ENCODE results near the gene BDH2.

BDH2 gene

DNA sequence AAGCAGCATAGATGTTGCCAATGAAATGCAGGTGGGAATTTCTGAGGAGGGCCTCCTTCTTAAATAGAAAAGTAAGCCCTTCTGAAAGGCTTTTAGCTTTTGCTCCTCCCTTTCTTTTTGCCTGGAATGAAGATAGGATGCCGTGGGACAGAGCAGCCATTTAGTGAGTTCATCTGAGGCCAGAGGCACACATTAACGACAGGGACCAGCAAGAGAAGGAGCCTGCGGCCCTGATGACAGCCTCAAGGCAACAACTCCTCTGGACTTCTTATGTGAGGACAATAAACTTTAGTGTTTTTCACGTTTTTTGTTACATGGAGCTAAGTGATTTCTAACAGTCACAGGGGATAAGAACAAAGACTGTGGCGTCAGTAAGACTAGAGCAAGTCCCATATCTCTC, 1.1 kb upstream of the BDH2 start:
- Histone ChIP-seq H3K36me3 (no peaks in the 10 kb centered on the region), H3K4me3 (ENCODE audit: low read depth, low read length) (no peak overlapping the region), H3K4me1 (no peaks in the 10 kb centered on the region), H3K9me3 (no peaks in the 10 kb centered on the region), H3K27me3 (no peaks in the 10 kb centered on the region)
- DNase-seq = no peak
- TF ChIP-seq, protein P1, sequence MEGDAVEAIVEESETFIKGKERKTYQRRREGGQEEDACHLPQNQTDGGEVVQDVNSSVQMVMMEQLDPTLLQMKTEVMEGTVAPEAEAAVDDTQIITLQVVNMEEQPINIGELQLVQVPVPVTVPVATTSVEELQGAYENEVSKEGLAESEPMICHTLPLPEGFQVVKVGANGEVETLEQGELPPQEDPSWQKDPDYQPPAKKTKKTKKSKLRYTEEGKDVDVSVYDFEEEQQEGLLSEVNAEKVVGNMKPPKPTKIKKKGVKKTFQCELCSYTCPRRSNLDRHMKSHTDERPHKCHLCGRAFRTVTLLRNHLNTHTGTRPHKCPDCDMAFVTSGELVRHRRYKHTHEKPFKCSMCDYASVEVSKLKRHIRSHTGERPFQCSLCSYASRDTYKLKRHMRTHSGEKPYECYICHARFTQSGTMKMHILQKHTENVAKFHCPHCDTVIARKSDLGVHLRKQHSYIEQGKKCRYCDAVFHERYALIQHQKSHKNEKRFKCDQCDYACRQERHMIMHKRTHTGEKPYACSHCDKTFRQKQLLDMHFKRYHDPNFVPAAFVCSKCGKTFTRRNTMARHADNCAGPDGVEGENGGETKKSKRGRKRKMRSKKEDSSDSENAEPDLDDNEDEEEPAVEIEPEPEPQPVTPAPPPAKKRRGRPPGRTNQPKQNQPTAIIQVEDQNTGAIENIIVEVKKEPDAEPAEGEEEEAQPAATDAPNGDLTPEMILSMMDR (IDR thresholded peaks at IDR 0.05; ENCODE audit: low read depth, low read length) = no peak

DNA sequence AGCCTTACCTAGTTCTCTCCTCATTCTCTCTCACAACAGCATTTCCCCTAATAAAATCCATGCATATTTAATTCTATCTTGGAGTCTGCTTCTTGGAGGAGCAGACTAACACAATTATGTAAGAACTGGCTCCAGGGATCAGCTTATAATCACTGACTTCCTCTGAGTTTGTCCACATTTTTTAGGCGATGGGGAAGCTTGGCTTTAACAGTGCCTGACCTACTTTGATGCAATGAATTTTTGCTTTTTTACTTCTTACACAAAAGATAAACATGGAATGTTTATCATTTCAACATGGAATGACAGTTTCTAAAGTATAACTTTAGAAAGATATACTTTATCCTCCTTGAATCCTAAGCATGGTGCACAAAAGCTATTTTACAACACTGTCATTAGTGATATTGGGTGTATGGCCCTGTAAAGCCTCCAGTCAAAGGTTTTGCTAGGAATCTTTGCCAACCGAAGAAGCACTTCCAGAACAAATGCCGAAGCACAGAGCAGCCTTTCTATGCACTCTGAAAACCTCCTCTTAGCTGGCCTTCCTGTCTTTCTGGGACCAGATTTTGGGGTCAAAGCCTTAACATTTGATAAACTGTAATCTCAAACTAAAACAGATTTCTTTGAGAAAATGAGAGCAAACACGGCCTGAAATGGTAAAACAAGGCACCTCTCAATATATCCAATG, 736 bp downstream of the BDH2 start:
- Histone ChIP-seq H3K36me3 (no peaks in the 10 kb centered on the region), H3K27me3 (no peaks in the 10 kb centered on the region), H3K9me3 (no peaks in the 10 kb centered on the region), H3K4me3 (ENCODE audit: low read depth, low read length) (peak overlapping the region; percentile 60), H3K4me1 (no peaks in the 10 kb centered on the region)
- DNase-seq = no peak
- TF ChIP-seq, protein P1 (IDR thresholded peaks at IDR 0.05; ENCODE audit: low read depth, low read length) = no peak

DNA sequence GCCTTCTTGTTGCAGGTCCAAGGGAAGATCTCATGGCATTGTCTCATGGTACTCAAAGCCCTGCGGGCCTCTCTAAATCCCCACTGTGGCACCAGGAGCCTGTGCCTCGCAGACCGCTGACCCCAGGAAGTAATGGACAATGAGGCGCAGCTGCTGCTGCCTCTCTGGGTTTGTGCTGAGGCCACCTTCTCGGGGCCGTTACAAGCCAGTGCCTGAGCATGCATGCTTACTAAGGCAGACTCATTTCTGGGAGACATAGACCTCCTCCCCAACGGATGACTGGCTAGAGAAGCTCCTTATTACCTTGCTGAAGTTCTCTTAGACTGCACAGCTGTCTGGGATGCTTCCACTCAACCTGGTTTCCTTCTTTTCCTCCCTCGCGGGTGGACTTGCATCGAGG, 1.3 kb downstream of the BDH2 start:
- Histone ChIP-seq H3K4me3 (ENCODE audit: low read depth, low read length) (no peak overlapping the region), H3K9me3 (no peaks in the 10 kb centered on the region), H3K27me3 (no peaks in the 10 kb centered on the region), H3K4me1 (no peaks in the 10 kb centered on the region), H3K36me3 (no peaks in the 10 kb centered on the region)
- no peak for DNase-seq
- TF ChIP-seq, protein P1 (IDR thresholded peaks at IDR 0.05; ENCODE audit: low read depth, low read length) = no peak

DNA sequence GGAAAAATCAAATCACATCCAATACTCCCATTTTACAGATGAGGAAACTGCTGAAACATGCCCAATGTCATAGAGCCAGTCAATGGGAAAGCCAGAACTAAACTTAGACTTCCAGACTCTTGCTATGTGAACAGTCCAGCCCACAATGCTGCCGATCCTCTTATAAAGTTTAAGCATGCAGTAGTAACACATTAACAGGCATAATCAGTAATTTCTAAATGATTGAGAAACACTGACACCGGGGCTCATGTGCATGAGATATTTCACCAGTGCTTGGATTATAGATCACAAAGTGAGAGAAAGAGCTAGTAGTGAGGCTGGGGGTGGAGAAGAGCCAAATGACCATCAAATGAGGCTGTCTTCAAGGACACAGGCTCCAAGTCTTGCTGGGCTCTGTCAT, 2.5 kb downstream of the BDH2 start:
- Histone ChIP-seq H3K9me3 (no peaks in the 10 kb centered on the region), H3K27me3 (no peaks in the 10 kb centered on the region), H3K36me3 (no peaks in the 10 kb centered on the region), H3K4me3 (ENCODE audit: low read depth, low read length) (no peak overlapping the region), H3K4me1 (no peaks in the 10 kb centered on the region)
- TF ChIP-seq, protein P1 (IDR thresholded peaks at IDR 0.05; ENCODE audit: low read depth, low read length) = no peak
- DNase-seq = no peak

DNA sequence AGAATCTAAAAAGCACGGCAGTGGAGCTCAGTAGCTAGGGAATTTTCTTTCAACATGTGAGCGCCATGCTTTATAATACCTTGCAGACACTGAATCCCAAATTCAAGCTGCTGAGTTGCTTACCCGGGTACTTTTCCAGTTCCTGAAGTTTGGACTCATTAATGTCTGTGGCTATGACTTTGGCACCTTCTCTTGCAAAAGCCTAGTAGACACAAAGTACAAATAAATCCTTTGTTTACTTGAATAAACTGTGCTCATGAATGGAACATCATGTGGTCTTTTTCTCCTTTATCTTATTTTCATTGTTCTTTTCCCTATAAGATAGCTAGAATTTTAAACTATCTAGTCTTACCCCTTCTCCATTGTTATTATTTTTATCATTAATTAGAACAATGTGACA, 4.6 kb downstream of the BDH2 start:
- H3K36me3 ChIP-seq = peaks cover 3% of the 10 kb centered on the region; the same call in 1 of the 2 replicates
- H3K4me3 ChIP-seq (ENCODE audit: low read depth, low read length) = no peak overlapping the region
- H3K27me3 ChIP-seq = no peaks in the 10 kb centered on the region
- H3K4me1 ChIP-seq = no peaks in the 10 kb centered on the region
- H3K9me3 ChIP-seq = no peaks in the 10 kb centered on the region
- no peak for DNase-seq
- TF ChIP-seq, protein P1 (IDR thresholded peaks at IDR 0.05; ENCODE audit: low read depth, low read length) = no peak

DNA sequence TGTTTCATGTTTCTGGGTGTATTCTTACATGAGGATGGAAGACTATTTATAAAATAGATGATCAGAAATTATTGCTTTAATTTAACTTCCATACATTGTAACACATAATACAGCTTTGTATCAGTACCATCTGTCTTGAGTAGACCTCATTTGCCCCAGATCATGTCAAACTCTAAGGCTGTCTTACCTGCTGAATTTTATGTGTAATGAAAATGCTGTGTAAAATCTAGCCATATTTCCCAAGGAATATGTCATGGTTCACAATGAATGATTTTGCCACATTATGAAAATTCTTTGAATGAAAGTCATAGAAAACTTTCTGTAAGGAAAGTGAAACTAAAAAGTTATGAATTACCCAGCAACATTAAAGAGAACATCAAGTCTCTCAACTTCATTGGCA, 7.4 kb downstream of the BDH2 start:
- peaks cover 3% of the 10 kb centered on the region; the same call in 1 of the 2 replicates for H3K36me3 ChIP-seq
- no peak overlapping the region for H3K4me3 ChIP-seq (ENCODE audit: low read depth, low read length)
- TF ChIP-seq, protein P1 (IDR thresholded peaks at IDR 0.05; ENCODE audit: low read depth, low read length) = no peak
- H3K4me1 ChIP-seq = no peaks in the 10 kb centered on the region
- no peak for DNase-seq
- no peaks in the 10 kb centered on the region for H3K9me3 ChIP-seq
- H3K27me3 ChIP-seq = no peaks in the 10 kb centered on the region

All from BE2C (cell line).